Transverse colon (tissue), 4 donors: ENCODE data around the gene GBA2. TPM values are rescaled to one million over a fixed set of nuclear protein-coding genes. Genes with fewer than 3 reads are reported as not detected.

ENCODE experiments used
- DNase-seq: peaks from one replicate; pipeline ENCODE4 v3.0.0-alpha.2; 2019
- H3K27ac ChIP-seq, 4 donors: fragments of 200-600 bp; sonication (generic); 2 replicates each; pipeline ENCODE4 v1.5.1; 2016 to 2018; ENCODE audit warnings: inconsistent platforms in 4 of 4
- H3K27me3 ChIP-seq: fragments of 200-600 bp; sonication (generic); 2 replicates; pipeline ENCODE4 v1.5.1; 2017; ENCODE audit warnings: inconsistent platforms
- H3K36me3 ChIP-seq, 4 donors: fragments of 200-600 bp; sonication (generic); 2 replicates each; pipeline ENCODE4 v1.5.1; 2017 to 2019; ENCODE audit warnings: inconsistent platforms in 4 of 4
- H3K4me1 ChIP-seq, 4 donors: fragments of 200-600 bp; sonication (generic); 2 replicates each; pipeline ENCODE4 v1.5.1; 2017 to 2020; ENCODE audit warnings: inconsistent platforms in 4 of 4
- H3K4me3 ChIP-seq, 4 donors: fragments of 200-600 bp; sonication (generic); 1 replicate in 1 of 4; 2 replicates in 3 of 4; pipeline versions ENCODE4 v1.5.1 to v1.6.1; 2017 to 2019; ENCODE audit warnings: inconsistent platforms in 4 of 4
- H3K9me3 ChIP-seq, 2 donors: fragments of 200-600 bp; sonication (generic); 2 replicates each; pipeline ENCODE4 v1.5.1; 2017 to 2019; ENCODE audit warnings: inconsistent platforms in 2 of 2
- CTCF ChIP-seq, 5 experiments: fragments of 200-600 bp in 3 of 5; fragments of 450-650 bp in 2 of 5; sonication (generic) in 3 of 5; IDR thresholded peaks; 1 replicate in 2 of 5; 2 replicates in 3 of 5; pipeline ENCODE4 v1.5.1; 2016 to 2017; ENCODE audit warnings: antibody characterized with exemption in 5 of 5, inconsistent platforms in 3 of 5, mild to moderate bottlenecking in 2 of 5, moderate library complexity in 1 of 5
- EP300 ChIP-seq: sonication (generic); formaldehyde crosslinking; IDR thresholded peaks from one replicate; pipeline ENCODE4 v1.6.1; 2017; ENCODE audit warnings: antibody characterized with exemption, low read depth
- POLR2A ChIP-seq: fragments of 450-650 bp; IDR thresholded peaks from one replicate; pipeline ENCODE4 v1.6.1; 2016; ENCODE audit warnings: antibody characterized with exemption, mild to moderate bottlenecking, moderate library complexity
- POLR2AphosphoS5 ChIP-seq, 3 donors: sonication (generic); formaldehyde crosslinking; IDR thresholded peaks; one replicate each; pipeline ENCODE4 v1.6.1; 2016; ENCODE audit warnings: antibody characterized with exemption in 3 of 3
- WGBS, 2 donors: methylation state at CpG; one replicate each; pipeline ENCODE4 v1.1.5; 2018; ENCODE audit warnings: low coverage in 1 of 2; 5-methylcytosine and 5-hydroxymethylcytosine counted together
- in situ Hi-C, 4 donors: fragments of 200-750 bp; cut with MboI; loops; one replicate each; pipeline versions ENCODE4 v1.15.0 to v1.15.1; 2017; ENCODE audit warnings: low sequenced_read_pairs in 3 of 4, low pct_ligation_motif_present in 1 of 4, low pct_unique_long_range_greater_than_20kb in 1 of 4
- intact Hi-C: fragments of 100-400 bp; cut with DNase I; formaldehyde crosslinking; loops from one replicate; pipeline ENCODE4 v1.15.1; 2023; ENCODE audit warnings: low total_unique reads
- total RNA-seq, 4 donors: library from RNA; depleted of rRNA; stranded (reverse); fragments of >200 nt; gene quantifications; one replicate each; pipeline ENCODE4 v1.1.0, GENCODE V29; 2016

Gene GBA2
- total RNA-seq, 4 donors from 2014 or later, result 217 to 709 (median 255) TPM

DNA sequence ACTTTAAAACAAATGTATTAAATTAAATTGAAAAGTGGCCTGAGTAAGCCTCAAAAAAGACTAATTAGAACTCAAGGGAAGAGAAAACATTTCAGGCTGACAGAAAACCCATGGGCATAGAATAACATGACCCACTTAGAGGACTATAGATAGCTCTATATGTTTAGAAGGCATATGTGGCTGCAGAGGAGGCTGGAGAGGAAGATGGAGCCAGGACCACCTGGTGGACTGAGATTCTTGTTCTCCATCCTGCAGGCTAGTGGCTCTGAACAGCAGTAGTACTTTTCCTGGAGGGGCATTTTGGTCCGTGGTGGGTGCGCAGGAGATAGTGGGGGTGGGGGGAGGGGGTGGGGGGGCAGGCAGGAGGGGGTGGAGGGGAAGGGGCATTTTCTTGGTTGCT is 32.0 kb upstream of the GBA2 start:
- Histone ChIP-seq H3K9me3 (no peaks in the 10 kb centered on the region), H3K36me3 (peaks cover 0 to 5% (median 0%) of the 10 kb centered on the region in 4 donors), H3K4me3 (no peak overlapping the region), H3K4me1 (no peaks in the 10 kb centered on the region), H3K27ac (no peak overlapping the region), H3K27me3 (no peaks in the 10 kb centered on the region)
- intact Hi-C loops, result no loop called here
- DNase-seq, result no peak
- in situ Hi-C loops, result no loop called here
- 77% methylated on average over 2 of the region's 2 CpGs; no CpG with 5 or more reads in 1 of the 2 donors for WGBS, 2 donors
- TF ChIP-seq CTCF (IDR thresholded peaks at IDR 0.05), result no peak
- TF ChIP-seq POLR2A, result no peak
- no peak for TF ChIP-seq EP300
- TF ChIP-seq POLR2AphosphoS5 (IDR thresholded peaks at IDR 0.05), result no peak

GRCh38 chr9:35778496-35778895 is 29.5 kb upstream of the GBA2 start:
- DNase-seq, result no peak
- Histone ChIP-seq H3K27ac (no peak overlapping the region), H3K9me3 (no peaks in the 10 kb centered on the region), H3K36me3 (no peaks in the 10 kb centered on the region), H3K27me3 (no peaks in the 10 kb centered on the region), H3K4me3 (no peak overlapping the region), H3K4me1 (no peaks in the 10 kb centered on the region)
- intact Hi-C loops (no loop called here), in situ Hi-C loops (no loop called here)
- no peak for TF ChIP-seq POLR2A
- TF ChIP-seq POLR2AphosphoS5 (IDR thresholded peaks at IDR 0.05), result no peak
- TF ChIP-seq EP300, result no peak
- no peak for TF ChIP-seq CTCF (IDR thresholded peaks at IDR 0.05)
- WGBS, 2 donors, result 95 to 100% methylated on average over 3 of the region's 3 CpGs

DNA sequence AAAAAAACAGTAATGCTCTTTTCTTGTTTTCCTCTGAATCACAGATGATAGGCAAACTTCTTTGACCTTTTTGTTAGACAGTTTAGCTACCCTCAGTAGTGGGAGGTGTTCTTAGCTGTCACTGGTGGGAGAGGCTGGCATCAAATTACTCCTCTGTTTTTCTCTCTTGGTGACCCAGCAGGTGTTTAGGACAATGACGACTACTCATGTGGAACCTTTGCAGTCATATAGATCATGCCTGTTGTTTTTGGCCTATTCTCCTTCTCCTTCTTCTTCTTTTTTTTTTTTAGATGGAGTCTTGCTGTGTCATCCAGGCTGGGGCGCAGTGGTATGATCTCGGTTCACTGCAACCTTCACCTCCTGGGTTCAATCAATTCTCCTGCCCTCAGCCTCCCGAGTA is 27.0 kb upstream of the GBA2 start:
- Histone ChIP-seq H3K27ac (no peak overlapping the region), H3K4me1 (peaks cover 10 to 18% (median 13%) of the 10 kb centered on the region in 4 donors), H3K27me3 (no peaks in the 10 kb centered on the region), H3K36me3 (no peaks in the 10 kb centered on the region), H3K9me3 (no peaks in the 10 kb centered on the region), H3K4me3 (no peak overlapping the region)
- intact Hi-C loops (no loop called here), in situ Hi-C loops (no loop called here)
- no peak for DNase-seq
- 79 to 100% methylated on average over 3 to 4 of the region's 4 CpGs for WGBS, 2 donors
- TF ChIP-seq POLR2AphosphoS5 (IDR thresholded peaks at IDR 0.05) (no peak), CTCF (IDR thresholded peaks at IDR 0.05) (no peak), EP300 (no peak), POLR2A (no peak)

GRCh38 chr9:35774907-35775635 is 26.0 kb upstream of the GBA2 start:
- Histone ChIP-seq H3K4me3 (no peak overlapping the region), H3K4me1 (peaks cover 18 to 28% (median 20%) of the 10 kb centered on the region in 4 donors), H3K27me3 (no peaks in the 10 kb centered on the region), H3K9me3 (no peaks in the 10 kb centered on the region), H3K27ac (no peak overlapping the region), H3K36me3 (no peaks in the 10 kb centered on the region)
- intact Hi-C loops, result no loop called here
- in situ Hi-C loops, result no loop called here
- 74 to 100% methylated on average over 1 to 7 of the region's 7 CpGs for WGBS, 2 donors
- no peak for TF ChIP-seq EP300
- TF ChIP-seq POLR2A, result no peak
- TF ChIP-seq CTCF (IDR thresholded peaks at IDR 0.05), result no peak
- TF ChIP-seq POLR2AphosphoS5 (IDR thresholded peaks at IDR 0.05), result no peak
- DNase-seq, result no peak
